Measurements from ENCODE around the gene HAVCR1. TPM values are rescaled to one million over a fixed set of nuclear protein-coding genes. Genes with fewer than 3 reads are reported as not detected.

HAVCR1 gene
- polyA plus RNA-seq, 2 of the 4 experiments (the other 2 are of a cell fraction): 94.7 to 103 TPM

DNA sequence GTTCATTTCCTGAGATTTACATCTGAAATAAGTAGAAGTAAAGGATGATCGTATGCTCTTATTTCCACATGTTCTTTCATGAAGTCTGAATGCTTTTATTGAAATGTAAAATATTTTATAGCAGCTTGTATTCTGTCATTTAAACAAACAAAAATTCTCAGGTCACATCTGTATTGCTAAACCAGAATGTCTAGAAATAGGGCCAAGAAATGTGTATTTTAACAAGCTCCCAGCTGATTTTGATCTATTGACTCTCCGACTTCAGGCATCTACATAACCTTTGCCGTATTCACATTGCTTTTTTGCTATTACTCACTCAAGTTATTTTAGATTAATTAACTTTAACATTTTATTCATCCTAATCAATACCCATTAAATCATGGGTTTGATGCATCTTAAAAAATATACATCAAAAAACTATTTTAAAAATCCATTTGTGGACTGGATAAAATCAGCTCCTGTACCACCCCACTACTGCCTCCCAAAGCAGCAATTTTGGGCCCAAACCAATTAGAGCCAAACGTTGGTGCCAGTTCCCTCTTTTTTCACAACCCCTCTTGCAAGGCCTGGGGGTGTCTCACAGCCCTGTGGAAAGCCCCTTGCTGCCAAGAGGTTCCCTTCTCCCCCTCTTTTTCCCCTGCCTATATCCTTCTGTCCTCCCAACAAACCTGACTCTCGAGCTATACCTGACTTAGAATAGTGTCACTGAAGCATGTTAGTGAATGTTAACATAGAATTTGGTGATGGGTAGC lies 34.5 kb downstream of the HAVCR1 start:
- FAIRE-seq (no peak), ATAC-seq (no peak), DNase-seq (ENCODE audit: low read depth in 1 of 2, low spot score in 1 of 2) (no peak)
- Histone ChIP-seq H3K4me1 (peaks cover 13% of the 10 kb centered on the region; the same call in 2 of the 3 replicates), H3K4me3 (no peak overlapping the region), H3K27ac (no peak overlapping the region), H3K9me3 (0 out of 3 replicates have a peak, but pooled peaks cover under 1% of the 10 kb centered on the region), H3K4me2 (no peak overlapping the region)
- ChIA-PET POLR2A (interaction anchor here (0.7 to 1.0 kb wide), 2 partner anchors 10 to 108 kb away, joined by 3 read pairs; no protein-coding TSS in a partner anchor), CTCF (interaction anchor here (1.1 to 1.4 kb wide), 3 partner anchors 21 to 114 kb away, joined by 3 to 4 read pairs (median 3); no protein-coding TSS in a partner anchor)
- 90% methylated on average over 5 of the region's 5 CpGs for WGBS (ENCODE audit: missing lambda C conversion rate)
- TF ChIP-seq EHMT2 (IDR thresholded peaks at IDR 0.05; ENCODE audit: low read depth): no peak
- no peak for TF ChIP-seq CBX2 (IDR thresholded peaks at IDR 0.05; ENCODE audit: borderline replicate concordance, low read depth)
- no peak for TF ChIP-seq CHD4 (IDR thresholded peaks at IDR 0.05; ENCODE audit: borderline replicate concordance)
- no peak for TF ChIP-seq ESRRA (IDR thresholded peaks at IDR 0.05; ENCODE audit: borderline replicate concordance, low read length)
- TF ChIP-seq ZC3H11A (IDR thresholded peaks at IDR 0.05): no peak
- no peak for TF ChIP-seq EHF (CRISPR knock-in tag; IDR thresholded peaks at IDR 0.05)
- TF ChIP-seq, protein P1, sequence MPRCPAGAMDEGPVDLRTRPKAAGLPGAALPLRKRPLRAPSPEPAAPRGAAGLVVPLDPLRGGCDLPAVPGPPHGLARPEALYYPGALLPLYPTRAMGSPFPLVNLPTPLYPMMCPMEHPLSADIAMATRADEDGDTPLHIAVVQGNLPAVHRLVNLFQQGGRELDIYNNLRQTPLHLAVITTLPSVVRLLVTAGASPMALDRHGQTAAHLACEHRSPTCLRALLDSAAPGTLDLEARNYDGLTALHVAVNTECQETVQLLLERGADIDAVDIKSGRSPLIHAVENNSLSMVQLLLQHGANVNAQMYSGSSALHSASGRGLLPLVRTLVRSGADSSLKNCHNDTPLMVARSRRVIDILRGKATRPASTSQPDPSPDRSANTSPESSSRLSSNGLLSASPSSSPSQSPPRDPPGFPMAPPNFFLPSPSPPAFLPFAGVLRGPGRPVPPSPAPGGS (IDR thresholded peaks at IDR 0.05): no peak
- TF ChIP-seq HDAC2 (IDR thresholded peaks at IDR 0.05): no peak
- TF ChIP-seq HOXB13 (CRISPR knock-in tag; IDR thresholded peaks at IDR 0.05; ENCODE audit: low read depth): no peak
- TF ChIP-seq RAD21 (conservative IDR thresholded peaks at IDR 0.05 in 1 of 2, IDR thresholded peaks at IDR 0.05 in 1 of 2): no peak
- no peak for TF ChIP-seq NFE2L2 (conservative IDR thresholded peaks at IDR 0.05; ENCODE audit: low read length)
- TF ChIP-seq MAFK (IDR thresholded peaks at IDR 0.05; ENCODE audit: partially characterized antibody): no peak
- no peak for TF ChIP-seq KDM1A (IDR thresholded peaks at IDR 0.05; ENCODE audit: low read depth)
- no peak for TF ChIP-seq RCOR1 (IDR thresholded peaks at IDR 0.05; ENCODE audit: low read depth, low read length)

DNA sequence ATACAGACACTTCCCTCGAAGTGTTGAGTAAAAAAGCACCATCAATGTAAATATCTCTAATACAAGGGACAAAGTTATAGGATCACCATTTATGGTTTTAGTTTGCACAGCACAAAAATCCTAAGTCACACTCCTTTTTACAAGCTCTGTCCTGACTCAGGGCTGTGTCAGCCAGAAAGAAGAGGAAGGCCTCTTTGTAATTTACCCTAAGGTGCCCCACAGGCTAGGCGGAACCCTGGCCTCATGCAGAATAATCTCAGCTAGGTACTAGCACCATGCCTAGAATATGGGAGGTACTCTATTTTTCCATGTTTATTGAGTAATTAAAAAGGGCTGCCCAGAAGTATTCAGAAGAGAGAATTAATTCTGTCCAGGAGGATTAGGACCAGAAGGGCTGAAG lies 36.9 kb downstream of the HAVCR1 start:
- FAIRE-seq (no peak), ATAC-seq (peak; percentile 31 to 52; a peak in 5 of 6 replicates), DNase-seq (ENCODE audit: low read depth in 1 of 2, low spot score in 1 of 2) (no peak)
- Histone ChIP-seq H3K4me3 (no peak overlapping the region), H3K27ac (peak overlapping the region; percentile 4 to 42; a peak in 2 of 6 replicates), H3K4me1 (peaks cover 13% of the 10 kb centered on the region; the same call in 2 of the 3 replicates), H3K4me2 (no peak overlapping the region), H3K9me3 (peaks cover 19% of the 10 kb centered on the region)
- TF ChIP-seq HOXB5 (CRISPR knock-in tag; IDR thresholded peaks at IDR 0.05) (no peak), POLR2AphosphoS2 (conservative IDR thresholded peaks at IDR 0.05; ENCODE audit: low read length) (no peak), MAFK (IDR thresholded peaks at IDR 0.05; ENCODE audit: partially characterized antibody) (no peak), ELK1 (IDR thresholded peaks at IDR 0.05; ENCODE audit: low read depth, low read length) (no peak), GATA3 (IDR thresholded peaks at IDR 0.05; ENCODE audit: borderline replicate concordance) (no peak), FOXS1 (CRISPR knock-in tag; IDR thresholded peaks at IDR 0.05) (no peak), JUNB (IDR thresholded peaks at IDR 0.05) (no peak)
- POLR2A ChIA-PET: no interaction called here
- 83% methylated on average over 2 of the region's 2 CpGs for WGBS (ENCODE audit: missing lambda C conversion rate)
- CTCF ChIA-PET: interaction anchor here (1.0 to 1.6 kb wide), 3 partner anchors 24 to 110 kb away, joined by 3 to 6 read pairs (median 4); no protein-coding TSS in a partner anchor
